NCI-H1436 treated with DMSO at 0.1 percent for 48 hours (cell line): ENCODE data around the gene CALD1.

Experiments used
- DNase-seq: peaks from one replicate; lab custom pipeline; 2025; lab: John Stamatoyannopoulos, UW

CALD1 gene

DNA sequence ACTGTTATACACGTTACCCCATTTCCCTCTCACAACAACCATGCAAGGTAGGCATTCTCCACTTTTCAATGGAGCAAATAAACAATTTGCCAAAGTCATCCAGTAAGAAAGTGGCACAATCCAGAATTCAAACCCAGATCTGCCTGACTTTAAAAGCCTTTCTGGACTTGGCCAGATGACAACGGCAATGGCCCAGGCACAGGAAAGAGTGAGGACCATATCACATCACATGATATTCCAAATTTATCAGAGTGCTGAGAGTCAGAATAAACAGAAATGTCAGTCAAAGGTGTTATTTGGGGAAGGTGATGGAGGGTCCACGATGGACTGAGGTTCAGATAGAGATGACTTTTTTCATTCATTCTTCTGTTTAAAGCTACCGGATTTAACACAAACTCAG is 48.0 kb downstream of the CALD1 start:
- no peak for DNase-seq

DNA sequence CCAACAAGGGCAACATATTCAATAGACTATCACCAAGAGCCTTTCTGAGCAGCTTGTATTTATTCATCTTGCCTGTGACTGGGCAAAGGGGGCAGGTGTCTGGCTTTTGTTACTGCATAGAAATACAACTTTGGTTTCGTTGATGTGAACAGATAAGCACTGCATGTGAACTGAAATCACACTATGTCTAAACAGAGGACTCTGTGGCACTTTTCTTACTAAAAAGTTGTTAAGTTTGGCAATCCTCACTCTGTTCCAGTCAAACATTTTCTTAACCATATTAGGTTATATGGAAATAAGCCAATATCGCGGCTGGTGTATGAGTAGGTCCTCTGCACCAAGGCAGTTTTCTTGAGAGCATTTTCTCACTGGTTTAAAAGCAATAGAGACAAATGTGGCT is 48.5 kb downstream of the CALD1 start:
- no peak for DNase-seq

DNA sequence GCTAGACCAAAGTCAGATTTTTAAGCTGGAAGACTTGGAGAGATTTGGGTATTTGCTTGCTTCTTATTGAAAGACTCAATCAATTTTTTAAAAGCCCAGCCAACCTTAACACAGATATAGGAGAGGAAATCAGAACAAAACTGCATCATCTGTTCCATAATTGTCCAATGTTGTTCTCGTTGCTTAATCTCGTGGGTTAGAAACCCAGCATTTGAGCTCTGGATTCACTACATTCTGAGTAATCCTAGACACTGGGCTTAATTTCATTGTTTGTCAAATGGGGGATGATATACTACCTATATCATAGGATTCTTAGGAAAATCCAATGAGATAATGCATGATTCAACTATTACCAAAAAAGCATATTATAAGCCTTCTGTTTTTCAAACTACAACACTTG is 48.9 kb downstream of the CALD1 start:
- no peak for DNase-seq

DNA sequence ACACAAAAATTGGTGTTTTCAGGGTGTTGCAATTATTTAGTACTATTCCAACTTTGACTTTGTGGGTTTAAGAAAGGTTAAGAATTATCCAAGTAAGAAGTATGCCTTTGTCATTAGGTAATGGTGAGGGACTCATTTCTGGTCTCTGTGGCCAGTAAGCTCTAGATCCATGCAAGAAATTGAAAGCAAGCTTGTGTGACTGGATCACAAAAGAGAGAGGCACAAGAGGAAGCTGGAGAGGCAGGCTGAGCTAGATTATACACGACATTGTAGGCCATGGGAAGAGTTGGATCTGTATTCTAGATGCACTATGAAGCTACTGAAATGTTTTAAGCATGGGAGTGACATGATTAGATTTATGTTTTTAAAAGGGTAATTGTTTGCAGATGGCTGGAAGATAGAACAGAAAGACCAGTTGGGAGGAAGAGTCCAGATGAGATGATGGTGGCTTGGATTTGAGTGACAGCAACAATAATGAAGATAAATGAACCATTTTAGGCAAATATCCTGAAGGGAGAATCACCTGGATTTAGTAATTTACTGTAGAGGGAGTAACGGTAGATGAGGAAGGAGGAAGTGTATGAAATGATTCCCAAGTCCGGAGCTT is 50.0 kb downstream of the CALD1 start:
- DNase-seq = no peak

DNA sequence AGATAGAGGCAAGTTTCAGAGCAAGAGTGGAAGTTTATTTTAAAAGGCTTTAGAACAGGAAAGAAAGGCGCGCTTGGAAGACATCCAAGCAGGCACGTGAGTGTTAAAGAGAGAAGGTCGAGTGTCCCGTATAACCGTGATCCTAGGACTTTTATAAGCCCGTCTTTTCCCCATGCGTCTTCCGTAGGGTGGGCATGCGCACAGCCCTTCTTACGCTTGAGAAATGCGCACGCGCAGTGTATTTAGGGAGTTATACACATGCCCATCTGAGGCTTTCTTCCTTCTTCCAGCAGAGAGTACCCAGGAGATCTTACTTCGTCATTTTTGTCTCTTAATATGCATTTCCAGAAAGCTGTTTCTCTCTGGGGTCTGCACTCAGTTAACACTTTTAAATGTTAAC is 52.4 kb downstream of the CALD1 start:
- DNase-seq = no peak

DNA sequence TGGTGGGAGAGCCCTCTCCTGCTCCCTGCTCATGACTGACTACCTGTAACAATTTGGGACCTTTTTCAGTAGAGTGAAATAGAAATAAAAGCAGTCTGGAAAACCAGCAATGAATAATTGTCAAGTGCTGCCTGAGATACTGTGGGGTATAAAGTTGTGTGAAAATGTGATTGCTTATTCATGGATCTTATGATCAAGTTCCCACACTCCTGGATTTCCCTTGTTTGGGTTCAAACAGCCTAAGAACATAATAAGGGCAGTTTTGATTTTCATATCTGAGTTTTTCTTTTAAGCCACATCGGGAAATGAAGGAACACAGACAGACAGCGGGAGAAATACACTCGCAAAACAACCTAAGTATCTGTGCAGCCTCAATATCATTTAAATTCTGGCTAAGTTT is 52.9 kb downstream of the CALD1 start:
- DNase-seq = no peak

DNA sequence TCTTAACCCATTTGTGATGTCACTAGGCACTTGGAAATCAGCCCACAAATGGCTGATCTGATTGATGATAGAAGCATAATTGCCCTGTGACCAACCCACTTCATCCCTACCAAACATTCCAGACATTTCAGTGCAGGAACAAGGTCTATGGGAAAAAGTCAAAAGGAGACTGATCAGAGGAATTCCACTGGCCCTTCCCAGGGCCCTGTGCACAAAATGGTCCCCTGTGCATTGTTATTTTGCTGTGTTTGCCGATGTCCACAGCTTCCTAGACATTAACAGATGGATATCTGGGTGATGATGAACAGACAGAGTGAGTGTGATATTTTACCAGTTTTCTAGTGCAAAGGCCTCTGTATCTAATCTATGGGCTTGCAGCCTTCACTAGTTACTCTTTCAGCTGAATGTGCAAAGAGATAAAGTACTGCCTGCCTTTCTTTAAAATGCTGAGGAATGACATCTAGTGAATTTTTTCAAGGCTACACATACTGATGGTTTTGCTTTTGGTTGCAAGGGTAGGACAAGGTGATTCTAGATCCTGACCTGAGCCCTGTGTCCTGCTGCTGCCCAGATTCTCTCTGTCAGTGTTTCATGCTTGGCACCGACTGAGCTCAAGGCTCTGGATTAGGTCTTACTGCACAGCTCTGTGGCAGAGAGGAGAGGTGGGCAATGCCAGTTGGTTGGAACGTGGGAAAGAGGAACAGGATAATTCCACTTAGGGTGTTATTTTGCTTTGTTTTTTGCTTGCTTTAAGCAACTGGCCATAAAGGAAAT is 55.4 kb downstream of the CALD1 start:
- DNase-seq = no peak

DNA sequence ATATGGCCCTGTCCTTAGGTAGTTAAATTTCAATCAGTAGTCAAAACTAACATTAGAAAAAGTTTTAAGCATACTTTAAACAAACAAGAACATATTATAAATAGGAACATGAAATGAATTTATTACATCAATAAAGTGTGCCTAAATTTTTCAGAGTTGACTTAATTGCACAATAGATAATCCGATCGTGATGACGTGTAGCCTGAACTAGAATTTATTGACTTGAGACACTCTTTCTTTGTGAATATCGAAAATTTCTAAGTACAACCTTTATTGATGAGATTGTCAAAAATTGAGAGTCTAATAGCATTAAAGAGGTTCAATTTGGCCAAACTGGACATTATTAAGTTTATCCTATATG is 56.0 kb downstream of the CALD1 start:
- no peak for DNase-seq

DNA sequence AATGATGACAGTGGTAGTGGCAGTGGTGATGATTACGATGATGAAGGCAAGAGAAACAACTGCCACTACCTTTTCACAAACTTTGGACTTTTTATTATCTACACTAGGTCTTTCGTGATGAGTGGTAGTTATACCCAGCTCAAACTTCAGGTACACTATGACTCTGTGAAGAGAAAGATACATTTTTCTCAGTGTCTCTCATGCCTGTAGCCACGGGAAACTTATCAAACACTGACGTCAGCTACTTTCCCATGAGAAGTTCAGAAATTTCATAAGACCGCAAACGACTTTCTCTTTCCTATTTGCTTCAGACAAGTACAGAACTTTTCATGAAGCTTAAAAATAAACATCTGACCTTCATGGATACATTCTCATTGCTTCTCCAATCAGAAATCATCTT is 57.0 kb downstream of the CALD1 start:
- no peak for DNase-seq

DNA sequence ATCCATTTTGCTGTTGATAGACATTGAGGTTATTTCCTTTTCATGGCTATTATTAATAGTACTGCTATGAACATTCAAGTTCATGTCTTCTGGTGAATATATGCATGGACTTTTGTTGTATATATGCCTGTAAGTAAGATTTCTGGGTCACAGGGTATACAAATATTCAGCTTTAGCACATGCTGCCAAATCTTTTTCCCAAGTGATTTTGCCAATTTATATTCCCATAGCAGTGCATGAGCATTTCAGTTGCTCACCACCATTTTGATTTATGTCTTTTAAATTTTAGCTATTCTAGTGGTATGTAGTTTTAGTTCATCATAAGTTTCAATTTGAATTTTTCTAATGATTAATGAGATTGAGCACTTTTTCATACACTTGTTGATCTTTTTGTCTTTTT is 59.9 kb downstream of the CALD1 start:
- DNase-seq = no peak

DNA sequence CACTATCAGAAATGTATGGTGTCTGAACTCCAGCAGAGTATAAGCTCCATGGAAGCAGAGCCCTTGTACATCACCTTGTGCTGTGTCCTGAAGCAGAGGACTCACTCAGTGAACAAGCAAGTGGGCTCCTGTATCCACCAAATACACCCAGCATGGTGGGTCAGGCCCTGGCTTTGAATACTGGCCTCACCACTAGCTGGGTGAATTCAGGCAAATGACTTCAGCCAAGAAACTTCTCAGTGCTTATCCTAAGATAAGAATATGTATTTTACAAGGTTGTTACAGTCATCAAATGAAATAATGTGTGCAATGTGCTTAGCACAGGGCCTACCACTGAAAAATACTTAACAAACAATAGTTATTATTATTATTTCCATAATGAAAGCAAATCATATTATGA is 62.6 kb downstream of the CALD1 start:
- DNase-seq = no peak

DNA sequence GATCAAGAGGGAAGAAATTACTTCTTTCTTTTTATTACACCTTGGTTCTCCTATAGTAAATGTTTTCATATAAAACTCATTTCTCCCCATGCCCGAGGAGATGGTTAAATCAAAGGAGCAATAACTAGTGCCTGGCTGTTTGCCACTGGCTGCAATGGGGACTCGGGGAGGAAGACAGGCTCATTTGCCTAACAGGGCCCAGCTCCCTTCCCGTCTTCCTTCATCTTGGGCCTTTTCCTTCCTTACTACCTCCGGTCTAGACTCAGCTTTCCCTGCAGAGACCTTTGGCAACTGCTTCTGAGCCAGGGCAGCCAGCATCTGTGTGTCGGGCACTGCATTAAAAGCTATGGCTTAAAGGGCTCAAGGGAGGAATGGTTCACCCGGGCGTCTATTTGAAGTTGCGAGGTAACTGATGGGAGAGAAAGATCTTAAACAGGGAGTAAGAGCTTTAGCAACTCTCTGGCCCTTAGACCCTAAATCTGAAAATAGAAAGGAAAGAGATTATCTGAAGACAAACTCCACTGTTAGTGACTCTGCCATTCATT is 63.5 kb downstream of the CALD1 start:
- DNase-seq = no peak

DNA sequence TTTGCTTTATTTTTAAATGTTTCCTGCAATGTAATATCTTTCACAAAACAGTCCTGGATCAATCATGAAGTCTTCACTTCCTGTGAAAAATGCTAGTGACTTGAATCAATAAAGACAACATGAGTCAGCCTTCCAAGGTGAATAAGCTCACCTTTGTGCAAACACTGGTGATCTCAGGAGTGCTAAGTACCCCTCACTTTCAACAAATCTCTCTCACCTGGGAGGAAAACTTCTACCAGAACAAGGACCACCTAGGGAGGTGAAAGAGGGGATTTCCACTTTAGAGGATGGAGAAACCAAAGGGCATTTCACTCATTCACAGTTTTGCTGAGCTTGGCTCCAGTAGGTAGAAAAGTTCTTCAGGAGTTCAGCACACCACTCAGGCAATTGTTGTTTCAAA is 64.8 kb downstream of the CALD1 start:
- no peak for DNase-seq

DNA sequence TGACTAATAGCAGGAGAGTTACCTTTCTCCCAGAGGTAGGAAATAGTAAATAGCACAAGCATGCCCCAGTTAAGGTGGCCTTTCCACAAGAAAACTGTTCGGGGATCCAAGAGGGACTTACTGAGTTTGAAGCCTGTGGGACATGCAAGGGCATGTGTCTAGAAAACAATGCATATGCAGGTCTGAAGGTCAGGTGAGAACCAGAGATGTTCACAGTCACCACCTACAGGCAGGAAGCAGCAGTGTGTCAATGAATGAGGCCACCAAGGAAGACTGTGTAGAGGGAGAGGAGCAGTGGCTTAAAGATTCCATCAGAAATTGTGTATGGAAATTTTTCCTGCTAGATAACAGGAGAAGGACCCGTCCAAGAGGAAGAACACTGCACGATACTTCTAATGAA is 66.0 kb downstream of the CALD1 start:
- DNase-seq = no peak

DNA sequence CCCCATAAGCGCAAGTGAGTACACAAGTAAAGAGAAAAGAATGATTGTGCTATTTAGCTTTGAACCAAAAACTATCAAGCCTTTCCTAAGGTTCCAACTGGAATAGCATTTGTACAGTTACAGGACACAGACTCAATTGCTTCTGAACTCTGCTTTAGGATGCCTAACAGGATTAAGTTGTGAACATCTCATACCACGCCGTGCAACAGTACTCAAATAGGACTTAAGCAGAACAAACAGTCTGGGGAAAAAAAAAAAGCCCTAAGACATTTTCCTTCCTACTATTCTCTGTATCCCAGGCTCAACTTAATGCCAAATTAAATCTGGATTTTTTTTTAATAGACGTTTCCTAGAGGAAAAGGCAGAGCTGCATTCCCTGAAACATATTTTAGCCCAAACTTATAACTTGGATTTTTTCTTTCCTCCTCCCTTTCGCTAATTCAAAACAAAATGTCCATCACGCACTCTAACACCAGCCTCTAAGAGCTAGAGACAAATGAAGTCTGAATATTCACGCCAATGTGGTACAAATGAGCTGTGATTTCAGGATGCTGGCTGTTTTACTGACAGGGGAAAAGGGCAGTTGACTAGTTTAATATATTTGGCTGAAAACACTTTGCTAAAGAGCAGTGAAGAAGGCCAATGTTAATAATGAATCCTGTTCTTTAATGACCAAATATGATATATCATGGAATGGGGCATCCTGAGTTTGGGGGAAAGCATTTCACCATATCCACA is 68.6 kb downstream of the CALD1 start:
- no peak for DNase-seq

DNA sequence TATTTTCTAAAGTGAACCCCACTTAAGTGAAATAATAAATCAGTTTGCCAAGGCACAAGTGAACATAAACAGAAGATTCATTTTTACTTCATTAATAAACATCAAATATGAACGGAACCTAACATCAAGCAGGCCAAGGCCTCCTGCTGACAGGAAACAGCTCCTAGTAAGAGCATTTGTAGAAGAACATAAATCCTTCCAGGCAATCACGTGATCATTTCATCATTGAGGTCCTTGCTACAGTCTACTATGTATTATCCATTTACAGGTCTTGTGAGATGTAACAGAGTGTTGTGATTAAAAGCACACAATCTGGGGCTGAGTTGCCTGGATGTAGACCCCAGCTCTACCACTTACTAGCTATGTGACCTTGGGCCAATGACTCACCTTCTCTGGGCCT is 70.6 kb downstream of the CALD1 start:
- DNase-seq = no peak

DNA sequence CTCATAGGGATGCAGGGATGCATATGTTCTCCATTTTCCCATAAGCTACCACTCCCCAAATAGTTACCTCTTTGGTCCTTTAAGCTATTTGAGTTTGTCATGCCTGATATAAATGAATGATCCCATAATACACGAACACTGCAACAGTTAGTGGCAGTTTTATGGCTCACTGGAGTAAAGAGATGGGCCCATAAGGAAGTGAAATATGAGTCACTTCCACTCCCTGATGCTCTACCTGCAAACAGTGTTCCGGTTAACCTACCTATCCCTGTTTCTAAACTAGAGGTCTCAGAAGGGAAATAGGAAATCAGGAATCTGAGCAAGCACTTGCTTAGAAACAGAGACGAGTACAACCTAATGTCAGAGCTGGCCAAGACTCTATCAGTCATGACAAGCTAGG is 71.7 kb downstream of the CALD1 start:
- DNase-seq = no peak

DNA sequence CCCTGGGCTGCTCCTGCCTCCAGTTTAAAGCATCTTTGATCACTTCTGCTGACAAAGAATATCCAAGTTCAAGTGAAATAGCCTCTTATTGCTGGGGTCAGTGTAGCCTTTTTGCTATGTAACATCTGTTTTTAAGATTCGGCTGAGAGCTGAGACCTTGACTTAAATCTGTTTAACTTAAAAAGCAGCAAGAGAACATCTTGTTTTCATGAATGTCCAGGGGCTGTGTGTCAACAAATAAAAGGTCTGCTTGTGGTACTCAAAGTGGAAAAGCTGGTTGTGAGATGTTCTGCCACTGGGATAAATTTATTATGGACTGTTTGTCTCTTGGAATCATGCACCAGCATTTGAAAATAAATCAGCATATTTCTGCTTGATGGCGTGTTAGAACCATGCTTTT is 73.2 kb downstream of the CALD1 start:
- DNase-seq = no peak

DNA sequence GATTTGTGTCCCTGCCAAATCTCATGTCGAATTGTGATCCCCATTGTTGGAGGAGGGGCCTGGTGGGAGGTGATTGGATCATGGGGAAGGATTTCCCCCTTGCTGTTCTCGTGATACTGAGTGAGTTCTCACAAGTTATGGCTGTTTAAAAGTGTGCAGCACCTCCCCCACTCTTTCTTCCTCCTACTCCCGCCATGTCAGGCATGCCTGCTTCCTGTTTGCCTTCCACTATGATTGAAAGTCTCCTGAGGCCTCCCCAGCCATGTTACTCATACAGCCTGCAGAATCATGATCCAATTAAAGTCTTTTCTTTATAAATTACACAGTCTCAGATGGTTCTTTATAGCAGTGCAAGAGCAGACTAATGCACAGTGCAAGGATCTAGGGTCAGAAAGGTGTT is 75.4 kb downstream of the CALD1 start:
- no peak for DNase-seq

DNA sequence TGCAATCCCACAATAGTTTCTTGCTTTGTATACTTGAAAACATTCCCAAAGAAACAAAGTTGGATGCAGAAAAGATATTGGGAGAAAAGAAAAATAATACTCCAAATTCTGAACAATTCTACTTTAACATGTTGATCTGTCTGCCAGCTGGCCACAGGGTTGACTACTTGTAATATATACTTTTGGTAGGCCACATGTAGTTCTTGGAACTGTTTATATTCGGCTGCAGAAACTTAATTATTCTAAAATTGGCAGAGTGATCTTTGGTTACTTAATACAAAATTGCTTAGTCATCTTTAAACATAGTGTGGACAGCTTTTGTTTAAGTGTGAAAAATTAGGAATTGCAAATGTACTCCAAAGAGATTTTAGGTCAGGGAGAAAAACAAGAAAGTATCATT is 76.0 kb downstream of the CALD1 start:
- no peak for DNase-seq

DNA sequence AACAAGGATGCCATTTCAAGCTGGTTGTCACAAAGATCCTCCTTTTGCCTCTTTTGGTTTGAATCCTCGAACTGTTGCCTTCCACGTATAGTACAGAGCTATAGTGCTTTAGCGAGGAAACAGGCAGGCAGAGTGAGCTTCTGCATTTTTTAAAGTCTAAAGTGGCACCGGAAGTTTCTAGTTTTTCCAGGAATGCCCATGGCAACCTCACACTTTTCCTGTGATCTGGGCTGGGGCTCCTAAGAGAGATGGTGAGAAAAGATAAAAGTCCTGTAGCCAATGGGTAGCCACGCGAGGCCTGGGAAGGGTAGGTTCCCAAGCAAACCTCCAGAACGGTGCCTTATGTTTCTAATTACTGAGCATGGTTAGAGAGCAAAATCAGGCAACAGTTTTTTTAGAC is 76.7 kb downstream of the CALD1 start:
- DNase-seq = no peak

DNA sequence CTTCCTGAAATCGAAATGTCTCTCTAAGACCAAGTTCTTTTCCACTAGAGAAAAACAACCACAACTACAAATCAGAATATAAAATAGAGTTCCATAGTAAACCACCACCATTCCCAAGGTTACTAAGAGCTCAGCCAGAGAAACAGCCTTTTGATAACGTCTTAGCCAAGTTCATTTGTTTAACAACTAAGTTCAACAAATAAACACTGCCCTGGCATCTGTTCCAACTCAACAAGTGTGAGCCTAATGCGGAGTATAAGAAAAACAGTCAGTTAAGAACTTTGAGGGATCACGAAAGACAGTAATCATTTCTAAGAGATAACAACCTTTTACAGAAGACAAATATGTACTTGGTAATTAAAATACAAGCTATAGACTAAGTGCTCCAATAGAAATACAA is 77.3 kb downstream of the CALD1 start:
- DNase-seq = no peak

DNA sequence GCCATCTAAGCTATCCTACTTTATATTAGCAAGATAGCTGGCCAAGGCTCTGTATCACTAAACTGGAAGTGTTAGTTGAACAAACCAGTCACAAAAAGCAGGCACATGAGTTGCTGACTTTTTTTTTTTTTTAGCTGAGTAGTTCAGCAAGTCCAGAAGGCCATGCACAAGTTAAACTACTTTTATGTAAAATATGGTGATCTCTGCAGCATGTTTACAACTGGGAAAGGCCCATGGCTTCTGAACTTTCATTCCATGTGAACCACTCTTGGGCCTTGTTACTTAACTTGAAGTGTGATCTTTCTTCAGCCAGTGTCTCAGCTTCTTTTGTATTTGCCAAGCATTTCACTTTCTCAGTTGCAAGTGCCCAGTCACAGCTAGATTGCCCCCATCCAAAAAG is 78.5 kb downstream of the CALD1 start:
- no peak for DNase-seq
